ENCODE measurements around the gene RIBC1. TPM values are rescaled to one million over a fixed set of nuclear protein-coding genes. Genes with fewer than 3 reads are reported as not detected.
"Not testable (repeated sequence)": the region's sequence is repeated elsewhere in the genome, so short reads cannot be mapped to it uniquely, and the experiment has no call there.

The RIBC1 gene
- total RNA-seq, 2 donors from 2014 or later, result 1.1 to 1.5 TPM

DNA sequence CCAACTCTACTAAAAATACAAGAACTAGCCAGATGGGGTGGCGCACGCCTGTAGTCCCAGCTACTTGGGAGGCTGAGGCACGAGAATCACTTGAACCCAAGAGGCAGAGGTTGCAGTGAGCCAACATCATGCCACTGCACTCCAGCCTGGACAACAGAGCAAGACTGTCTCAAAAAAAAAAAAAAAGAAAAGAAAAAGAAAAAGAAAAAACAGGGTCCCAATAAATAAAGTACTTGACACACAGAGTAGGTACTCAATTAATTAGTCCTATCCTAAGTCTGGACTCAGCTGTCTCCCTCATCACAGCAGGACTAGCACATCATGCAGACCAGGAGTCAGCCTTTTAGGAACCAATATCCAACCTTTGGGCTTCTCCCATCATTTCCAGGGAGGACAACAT lies 2.3 kb upstream of the RIBC1 start:
- not testable (repeated sequence) for DNase-seq (ENCODE audit: low spot score); H3K27me3 Mint-ChIP-seq; H3K36me3 Mint-ChIP-seq; ATAC-seq; H3K9me3 Mint-ChIP-seq
- Mint-ChIP-seq H3K4me3 (peak overlapping the region; percentile 86), H3K4me1 (ENCODE audit: low read depth in 2 of 2) (peaks cover 27 to 29% of the 10 kb centered on the region in 2 donors), H3K27ac (peak overlapping the region; percentile 87 to 90)

DNA sequence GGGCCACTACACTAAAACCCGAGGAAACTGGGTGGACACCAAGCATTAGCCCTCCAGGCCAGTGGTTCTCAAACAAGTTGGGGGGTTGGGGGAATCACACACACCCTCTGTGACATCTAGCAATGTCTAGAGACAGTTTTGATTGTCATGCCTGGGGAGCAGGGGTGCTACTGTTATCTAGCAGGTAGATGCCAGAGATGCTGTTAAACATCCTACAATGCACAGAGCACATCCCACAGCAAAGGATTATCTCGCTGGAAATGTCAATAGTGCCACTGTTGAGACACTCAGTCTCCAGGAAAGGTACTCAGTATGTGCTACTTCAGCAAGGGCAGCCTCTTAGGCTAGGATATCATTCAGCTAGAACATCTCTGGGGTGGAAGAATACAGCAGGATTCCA lies 1.5 kb upstream of the RIBC1 start:
- no peak for ATAC-seq

DNA sequence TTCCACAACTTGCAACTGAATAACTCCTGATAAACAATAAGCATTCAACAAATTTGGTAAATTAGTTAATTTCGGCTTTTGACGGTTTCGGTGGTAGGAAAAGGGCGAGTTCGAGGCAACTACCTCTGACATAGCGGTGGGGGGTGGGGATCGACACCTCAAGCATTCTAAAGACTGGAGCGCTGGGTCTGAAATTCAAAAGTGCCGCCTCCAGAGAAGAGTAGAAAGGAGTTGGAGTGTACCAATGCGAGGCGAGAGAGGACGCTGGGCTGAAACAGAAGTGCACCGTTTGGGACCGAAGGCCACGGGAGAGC lies 944 bp upstream of the RIBC1 start:
- Mint-ChIP-seq H3K4me3 (peak overlapping the region; percentile 86), H3K27ac (peak overlapping the region; percentile 87 to 90), H3K9me3 (no peaks in the 10 kb centered on the region), H3K4me1 (ENCODE audit: low read depth in 2 of 2) (peaks cover 27 to 29% of the 10 kb centered on the region in 2 donors), H3K36me3 (peaks cover 5% of the 10 kb centered on the region), H3K27me3 (no peaks in the 10 kb centered on the region)
- ATAC-seq (peak in 1 of 2 donors; percentile 34), DNase-seq (ENCODE audit: low spot score) (no peak)

More for the DNA sequence above, 1.5 kb upstream of the RIBC1 start:
- H3K36me3 Mint-ChIP-seq, result peaks cover 5% of the 10 kb centered on the region
- H3K9me3 Mint-ChIP-seq, result no peaks in the 10 kb centered on the region
- H3K4me3 Mint-ChIP-seq, result peak overlapping the region; percentile 86
- H3K4me1 Mint-ChIP-seq (ENCODE audit: low read depth in 2 of 2), result peaks cover 27 to 29% of the 10 kb centered on the region in 2 donors
- no peaks in the 10 kb centered on the region for H3K27me3 Mint-ChIP-seq
- peak overlapping the region; percentile 87 to 90 for H3K27ac Mint-ChIP-seq
- DNase-seq (ENCODE audit: low spot score), result no peak

DNA sequence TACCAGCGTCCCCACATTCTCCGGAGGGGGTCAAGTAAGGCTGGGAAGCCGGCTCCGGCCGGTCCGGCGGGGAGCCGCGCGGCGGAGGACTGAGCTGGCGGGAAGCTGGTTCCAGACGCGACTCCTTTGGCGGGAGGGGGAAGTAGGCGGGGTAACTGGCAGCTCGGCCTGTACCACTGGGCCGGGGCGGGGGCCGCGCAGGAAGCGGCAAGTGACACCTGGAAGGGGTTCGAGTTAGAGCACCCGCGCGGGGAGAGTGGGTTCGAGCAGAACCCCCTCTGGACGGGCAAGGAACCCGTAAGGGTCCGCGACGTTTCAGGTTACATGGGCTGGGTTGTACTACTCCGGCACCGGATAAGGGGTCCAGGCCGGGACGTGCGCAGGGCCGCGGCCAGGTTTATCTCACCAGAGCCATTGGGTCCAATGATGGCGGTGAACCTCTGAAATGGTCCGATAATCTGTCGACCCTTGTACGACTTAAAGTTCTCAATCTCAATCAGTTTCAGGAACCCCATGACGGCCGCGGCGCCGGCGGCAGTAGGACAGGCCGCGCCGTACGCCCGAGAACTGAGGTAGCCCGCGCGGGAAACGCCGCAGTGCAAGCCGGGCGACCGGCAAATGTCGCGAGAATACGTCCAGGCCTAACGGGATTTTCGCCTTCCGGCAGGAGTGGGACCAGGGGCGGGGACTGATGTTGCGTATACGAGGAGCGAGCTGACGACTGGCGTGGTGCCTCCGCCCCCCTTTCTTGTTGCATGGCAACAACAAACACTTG lies 400 bp upstream of the RIBC1 start, which contains the start of gene SMC1A:
SMC1A (minus strand) TSS at position 569 of the 775 bp plus-strand sequence; CDS start at position 515, 54 bp downstream.
- no peaks in the 10 kb centered on the region for H3K9me3 Mint-ChIP-seq
- ATAC-seq (peak; percentile 95 to 96), DNase-seq (ENCODE audit: low spot score) (peak; percentile 99)
- H3K36me3 Mint-ChIP-seq, result peaks cover 5% of the 10 kb centered on the region
- peak within 1 kb of the TSS; percentile 86 for H3K4me3 Mint-ChIP-seq
- H3K4me1 Mint-ChIP-seq (ENCODE audit: low read depth in 2 of 2), result peaks cover 27 to 29% of the 10 kb centered on the region in 2 donors
- H3K27ac Mint-ChIP-seq, result peak within 1 kb of the TSS; percentile 87 to 90
- H3K27me3 Mint-ChIP-seq, result no peaks in the 10 kb centered on the region

DNA sequence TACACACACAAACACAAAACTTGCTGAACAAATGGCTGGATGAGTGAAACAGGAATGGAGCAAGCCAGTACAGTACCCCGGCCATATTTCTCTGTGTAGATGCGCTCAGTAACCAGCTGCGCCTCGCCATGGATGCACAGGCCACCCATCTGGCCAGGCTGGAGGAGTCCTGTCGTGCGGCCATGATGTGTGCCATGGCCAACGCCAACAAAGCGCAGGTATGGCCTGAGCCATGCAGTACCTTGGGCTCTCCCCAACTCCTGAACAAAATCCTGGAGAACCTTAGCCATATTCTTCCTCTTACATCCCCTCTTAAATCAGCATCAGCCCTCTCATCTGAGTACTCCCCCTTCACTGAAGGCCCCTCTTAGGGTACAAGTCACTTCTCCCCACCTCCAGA lies 7.1 kb downstream of the RIBC1 start:
- Mint-ChIP-seq H3K4me1 (ENCODE audit: low read depth in 2 of 2) (peaks cover 8 to 9% of the 10 kb centered on the region in 2 donors), H3K9me3 (no peaks in the 10 kb centered on the region), H3K27ac (no peak overlapping the region), H3K27me3 (peaks cover 0 to 2% of the 10 kb centered on the region in 2 donors), H3K36me3 (peaks cover 5% of the 10 kb centered on the region), H3K4me3 (no peak overlapping the region)
- ATAC-seq, result no peak
- DNase-seq (ENCODE audit: low spot score), result no peak

DNA sequence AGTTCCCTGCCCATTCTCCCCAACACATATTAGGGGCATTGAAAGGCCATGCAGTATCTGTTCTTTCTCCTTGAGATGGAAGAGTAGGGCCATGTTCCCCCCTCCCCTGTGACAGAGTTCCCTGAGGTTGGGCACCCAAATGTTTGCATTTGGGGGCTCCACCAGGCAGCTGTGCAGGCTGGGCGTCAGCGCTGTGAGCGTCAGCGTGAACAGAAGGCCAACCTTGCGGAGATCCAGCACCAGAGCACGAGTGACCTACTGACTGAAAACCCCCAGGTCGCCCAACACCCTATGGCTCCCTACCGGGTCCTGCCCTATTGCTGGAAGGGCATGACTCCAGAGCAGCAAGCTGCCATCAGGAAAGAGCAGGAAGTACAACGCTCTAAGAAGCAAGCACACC lies 7.6 kb downstream of the RIBC1 start:
- H3K4me1 Mint-ChIP-seq (ENCODE audit: low read depth in 2 of 2), result peaks cover 10 to 14% of the 10 kb centered on the region in 2 donors
- DNase-seq (ENCODE audit: low spot score) (no peak), ATAC-seq (no peak)
- peaks cover 5% of the 10 kb centered on the region for H3K36me3 Mint-ChIP-seq
- H3K4me3 Mint-ChIP-seq, result no peak overlapping the region
- peaks cover 0 to 4% of the 10 kb centered on the region in 2 donors for H3K27me3 Mint-ChIP-seq
- H3K9me3 Mint-ChIP-seq, result no peaks in the 10 kb centered on the region
- no peak overlapping the region for H3K27ac Mint-ChIP-seq

DNA sequence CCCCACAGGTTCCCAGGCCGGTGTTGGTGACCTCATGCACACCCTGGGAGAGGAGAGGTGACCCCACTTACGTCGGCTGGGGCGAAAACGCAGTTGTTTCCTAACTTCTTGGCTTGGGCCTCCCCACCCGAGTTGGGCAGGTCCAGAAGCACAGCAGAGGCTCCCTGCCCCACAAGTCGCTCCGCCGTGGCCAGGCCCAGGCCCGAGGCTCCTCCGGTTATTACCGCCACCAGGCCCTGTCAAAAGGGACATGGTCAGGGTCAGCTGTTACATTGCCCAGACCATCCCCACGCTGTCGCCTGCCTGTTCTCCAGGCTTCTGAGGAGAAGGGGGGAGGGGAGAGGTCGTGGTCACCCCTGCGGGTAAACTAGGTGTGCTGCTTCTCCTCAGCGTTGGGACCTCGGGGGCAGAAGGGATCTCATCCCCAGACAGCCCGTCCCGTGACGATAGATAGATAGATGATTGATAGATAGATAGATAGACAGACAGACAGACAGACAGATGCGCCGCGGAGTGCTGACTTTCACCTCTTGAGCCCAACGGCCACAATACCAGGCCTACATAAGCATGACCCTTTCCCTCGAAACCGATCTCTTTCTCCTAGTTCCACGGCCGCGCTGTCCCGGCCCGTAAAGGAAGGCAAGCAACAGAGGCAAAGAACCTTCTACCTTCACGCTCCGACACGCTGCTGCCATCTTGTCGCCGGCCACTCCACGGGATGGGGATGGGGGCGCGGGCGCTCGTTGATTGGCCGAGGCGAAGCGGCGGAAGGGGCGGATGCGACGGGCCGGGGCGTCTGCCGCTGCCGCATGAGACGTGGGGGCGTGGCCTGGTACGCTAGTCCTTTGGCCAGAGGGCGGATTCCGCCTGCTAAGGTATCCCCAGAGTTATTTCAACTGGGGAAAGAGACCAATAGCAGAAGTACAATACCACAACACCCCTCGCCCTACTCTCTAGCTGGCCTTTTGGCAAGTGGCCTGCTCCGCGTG lies 11.3 kb downstream of the RIBC1 start, which contains the start of gene HSD17B10:
HSD17B10 (minus strand) TSS at position 720 of the 989 bp plus-strand sequence; CDS start at position 695, 25 bp downstream.
- ATAC-seq (peak; percentile 96 to 98), DNase-seq (ENCODE audit: low spot score) (peak; percentile 90)
- H3K4me1 Mint-ChIP-seq (ENCODE audit: low read depth in 2 of 2), result peaks cover 19 to 34% of the 10 kb centered on the region in 2 donors
- no peaks in the 10 kb centered on the region for H3K9me3 Mint-ChIP-seq
- peak within 1 kb of the TSS; percentile 77 to 86 for H3K27ac Mint-ChIP-seq
- H3K36me3 Mint-ChIP-seq, result peaks cover 5% of the 10 kb centered on the region
- H3K4me3 Mint-ChIP-seq, result peak within 1 kb of the TSS; percentile 96
- H3K27me3 Mint-ChIP-seq, result peaks cover 0 to 17% of the 10 kb centered on the region in 2 donors

DNA sequence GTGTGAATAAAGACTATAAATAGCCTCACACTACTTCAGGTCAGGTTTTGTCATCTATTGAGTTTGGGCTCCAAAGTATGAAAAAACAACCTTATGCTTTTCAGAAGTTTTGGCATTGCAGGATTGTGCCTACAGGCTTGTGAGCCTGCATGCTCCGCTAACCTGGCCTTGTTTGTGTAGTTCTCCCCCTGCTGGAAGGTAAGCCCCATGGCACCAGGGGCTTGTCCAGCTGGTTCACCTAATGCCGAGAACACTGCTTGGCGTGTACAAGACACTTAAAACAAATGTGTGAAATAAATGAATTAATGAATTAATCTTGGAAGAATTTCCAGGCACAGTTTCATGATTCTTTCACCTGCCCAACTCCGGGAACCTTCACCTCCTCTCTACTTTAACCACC lies 13.3 kb downstream of the RIBC1 start:
- Mint-ChIP-seq H3K4me1 (ENCODE audit: low read depth in 2 of 2) (peaks cover 23 to 42% of the 10 kb centered on the region in 2 donors), H3K36me3 (no peaks in the 10 kb centered on the region), H3K27ac (no peak overlapping the region), H3K27me3 (peaks cover 0 to 23% of the 10 kb centered on the region in 2 donors), H3K9me3 (no peaks in the 10 kb centered on the region), H3K4me3 (peak overlapping the region; percentile 38)
- peak; percentile 55 to 63 for ATAC-seq
- DNase-seq (ENCODE audit: low spot score), result peak; percentile 75

DNA sequence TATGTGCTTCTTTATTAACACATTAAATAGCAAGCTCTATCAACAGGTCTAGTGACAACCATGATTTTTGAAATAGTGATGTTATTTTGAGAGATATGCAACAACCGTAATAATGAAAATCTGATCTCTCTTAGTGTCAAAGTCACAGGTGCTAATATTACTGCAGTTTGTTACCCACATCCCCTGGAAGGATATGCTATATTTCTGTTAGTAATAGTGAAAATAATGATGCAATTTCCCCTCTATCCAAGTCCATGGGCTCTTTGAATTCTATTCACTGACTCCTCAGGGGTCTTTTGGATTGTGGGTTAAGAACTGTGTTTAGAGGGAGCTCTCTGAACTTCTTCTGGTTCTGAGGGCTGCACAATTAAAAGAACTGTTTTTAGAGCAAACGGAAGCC lies 14.5 kb downstream of the RIBC1 start:
- Mint-ChIP-seq H3K27me3 (peaks cover 0 to 23% of the 10 kb centered on the region in 2 donors), H3K27ac (peak overlapping the region in 1 of 2 donors; percentile 39), H3K9me3 (no peaks in the 10 kb centered on the region), H3K4me1 (ENCODE audit: low read depth in 2 of 2) (peaks cover 23 to 48% of the 10 kb centered on the region in 2 donors), H3K36me3 (no peaks in the 10 kb centered on the region), H3K4me3 (peak overlapping the region; percentile 36)
- DNase-seq (ENCODE audit: low spot score) (no peak), ATAC-seq (peak in 1 of 2 donors; percentile 31)

DNA sequence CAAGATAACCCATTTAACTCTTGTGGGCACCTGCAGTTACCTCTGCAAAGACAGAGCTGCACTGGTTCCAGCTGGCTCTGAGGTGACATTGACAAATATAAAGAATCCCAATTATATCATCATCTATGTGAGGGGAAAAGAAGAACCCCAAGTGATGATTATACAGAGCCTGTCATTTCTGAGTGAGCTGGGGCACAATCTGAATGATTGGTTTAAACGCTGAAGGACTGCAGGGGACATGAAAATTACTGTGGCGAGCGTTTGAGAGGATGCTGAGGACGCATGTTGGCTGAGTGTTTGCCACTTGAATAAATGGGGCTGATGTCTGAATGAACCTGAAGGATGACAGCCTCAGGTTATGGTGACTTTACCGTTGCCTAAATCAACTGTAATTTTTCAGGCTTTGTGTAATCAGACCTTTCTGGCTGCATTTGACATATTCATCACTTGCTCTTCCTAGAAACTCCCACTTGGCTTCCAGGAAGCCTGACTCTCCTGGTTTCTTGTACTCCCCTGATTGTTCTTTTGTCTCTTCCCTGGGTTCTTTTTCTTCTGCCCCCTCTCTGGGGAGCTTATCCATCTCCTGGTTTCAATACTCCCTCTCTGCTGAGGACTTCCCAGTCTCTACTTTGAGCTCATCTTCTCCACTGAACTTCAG lies 15.6 kb downstream of the RIBC1 start:
- H3K4me3 Mint-ChIP-seq, result peak overlapping the region; percentile 77
- H3K9me3 Mint-ChIP-seq, result no peaks in the 10 kb centered on the region
- H3K36me3 Mint-ChIP-seq, result no peaks in the 10 kb centered on the region
- DNase-seq (ENCODE audit: low spot score) (no peak), ATAC-seq (no peak)
- H3K27me3 Mint-ChIP-seq, result peaks cover 0 to 23% of the 10 kb centered on the region in 2 donors
- peak overlapping the region in 1 of 2 donors; percentile 70 for H3K27ac Mint-ChIP-seq
- peaks cover 23 to 48% of the 10 kb centered on the region in 2 donors for H3K4me1 Mint-ChIP-seq (ENCODE audit: low read depth in 2 of 2)

DNA sequence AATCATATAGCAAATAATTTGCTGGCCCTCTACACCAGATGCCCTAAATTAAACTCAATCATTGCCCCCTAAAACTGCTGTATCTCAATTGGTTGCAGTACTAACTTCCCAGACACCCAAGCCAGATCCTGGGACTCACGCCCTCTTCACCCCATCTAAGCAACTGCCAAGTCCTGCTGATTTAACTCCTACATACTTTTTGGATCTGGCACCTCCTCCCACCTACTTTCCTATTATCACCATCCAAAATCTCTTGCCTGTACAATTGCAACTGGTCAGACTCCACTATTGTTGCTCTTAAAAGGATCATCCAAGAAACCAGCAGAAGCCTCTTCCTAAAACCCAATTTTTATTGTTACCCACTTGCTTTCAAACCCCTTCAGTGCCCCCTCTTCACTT lies 16.2 kb downstream of the RIBC1 start:
- peaks cover 0 to 23% of the 10 kb centered on the region in 2 donors for H3K27me3 Mint-ChIP-seq
- no peak for ATAC-seq
- H3K27ac Mint-ChIP-seq, result peak overlapping the region in 1 of 2 donors; percentile 70
- no peak for DNase-seq (ENCODE audit: low spot score)
- H3K4me3 Mint-ChIP-seq, result peak overlapping the region; percentile 77
- H3K36me3 Mint-ChIP-seq, result no peaks in the 10 kb centered on the region
- H3K4me1 Mint-ChIP-seq (ENCODE audit: low read depth in 2 of 2), result peaks cover 23 to 48% of the 10 kb centered on the region in 2 donors
- H3K9me3 Mint-ChIP-seq, result no peaks in the 10 kb centered on the region

DNA sequence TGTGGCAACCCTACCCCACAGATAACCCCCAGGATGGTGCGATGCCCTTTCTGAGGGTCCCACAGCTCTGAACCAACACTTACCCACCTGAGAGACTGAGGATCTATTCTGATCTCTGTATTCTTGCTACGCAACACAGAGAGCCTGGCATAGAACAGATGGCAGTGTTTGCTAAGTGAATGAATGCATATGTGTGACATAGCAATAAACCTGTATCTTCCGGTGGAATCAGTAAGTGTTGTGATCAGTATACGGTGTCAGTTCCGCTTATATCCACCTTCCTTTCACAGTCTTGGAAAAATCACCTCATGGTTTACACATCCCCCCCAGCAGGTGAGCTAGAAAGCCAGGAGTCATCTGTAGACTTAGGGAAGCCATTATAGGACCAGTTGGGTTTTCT lies 17.4 kb downstream of the RIBC1 start:
- peak overlapping the region; percentile 52 to 67 for H3K27ac Mint-ChIP-seq
- DNase-seq (ENCODE audit: low spot score) (no peak), ATAC-seq (no peak)
- H3K36me3 Mint-ChIP-seq, result no peaks in the 10 kb centered on the region
- peaks cover 14 to 36% of the 10 kb centered on the region in 2 donors for H3K4me1 Mint-ChIP-seq (ENCODE audit: low read depth in 2 of 2)
- H3K9me3 Mint-ChIP-seq, result no peaks in the 10 kb centered on the region
- peak overlapping the region; percentile 80 for H3K4me3 Mint-ChIP-seq
- H3K27me3 Mint-ChIP-seq, result peaks cover 0 to 20% of the 10 kb centered on the region in 2 donors
